Embryonic facial prominence (tissue), 1 donor: ENCODE results near the gene RAB42.
"Not testable (repeated sequence)": the region's sequence is repeated elsewhere in the genome, so short reads cannot be mapped to it uniquely, and the experiment has no call there.

ENCODE experiments used
- DNase-seq: peaks from one replicate; pipeline ENCODE4 v3.0.0-alpha.2; 2016; ENCODE audit errors: extremely low spot score

The RAB42 gene

GRCh38 chr1:28586585-28587391 is 5.3 kb upstream of the RAB42 start:
- DNase-seq = not testable (repeated sequence)

DNA sequence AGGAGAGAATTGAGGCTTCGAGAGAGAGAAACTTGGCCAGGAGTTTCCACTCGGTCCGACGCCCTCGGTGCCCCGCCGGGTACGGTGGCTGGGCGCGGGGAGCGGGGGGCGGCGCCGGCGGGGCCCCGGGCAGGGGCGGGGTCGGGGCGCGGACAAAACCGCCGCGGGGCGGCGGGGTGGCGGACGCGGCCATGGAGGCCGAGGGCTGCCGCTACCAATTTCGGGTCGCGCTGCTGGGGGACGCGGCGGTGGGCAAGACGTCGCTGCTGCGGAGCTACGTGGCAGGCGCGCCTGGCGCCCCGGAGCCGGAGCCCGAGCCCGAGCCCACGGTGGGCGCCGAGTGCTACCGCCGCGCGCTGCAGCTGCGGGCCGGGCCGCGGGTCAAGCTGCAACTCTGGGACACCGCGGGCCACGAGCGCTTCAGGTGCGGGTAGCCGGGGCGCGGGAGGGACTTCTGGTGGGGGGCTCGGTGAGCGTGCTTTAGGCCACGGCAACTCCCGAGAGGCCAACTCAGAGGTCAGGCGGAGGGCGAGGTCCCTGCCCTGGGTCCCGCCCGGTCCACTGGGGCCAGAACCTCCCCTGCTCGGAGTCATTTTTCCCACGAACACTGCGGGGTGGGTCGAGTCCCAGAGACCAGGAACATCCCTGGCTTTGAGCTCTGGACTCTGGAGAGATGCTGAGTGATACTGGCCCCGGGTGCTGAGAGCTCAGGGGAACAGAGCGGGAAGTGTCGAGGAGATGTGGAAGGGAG is 431 bp downstream of the RAB42 start:
- no peak for DNase-seq

- DNase-seq = not testable (repeated sequence)
Observed at GRCh38 chr1:28593988-28594356, 1.9 kb downstream of the RAB42 start.

GRCh38 chr1:28594686-28595411 is 2.8 kb downstream of the RAB42 start:
- DNase-seq = not testable (repeated sequence)

DNA sequence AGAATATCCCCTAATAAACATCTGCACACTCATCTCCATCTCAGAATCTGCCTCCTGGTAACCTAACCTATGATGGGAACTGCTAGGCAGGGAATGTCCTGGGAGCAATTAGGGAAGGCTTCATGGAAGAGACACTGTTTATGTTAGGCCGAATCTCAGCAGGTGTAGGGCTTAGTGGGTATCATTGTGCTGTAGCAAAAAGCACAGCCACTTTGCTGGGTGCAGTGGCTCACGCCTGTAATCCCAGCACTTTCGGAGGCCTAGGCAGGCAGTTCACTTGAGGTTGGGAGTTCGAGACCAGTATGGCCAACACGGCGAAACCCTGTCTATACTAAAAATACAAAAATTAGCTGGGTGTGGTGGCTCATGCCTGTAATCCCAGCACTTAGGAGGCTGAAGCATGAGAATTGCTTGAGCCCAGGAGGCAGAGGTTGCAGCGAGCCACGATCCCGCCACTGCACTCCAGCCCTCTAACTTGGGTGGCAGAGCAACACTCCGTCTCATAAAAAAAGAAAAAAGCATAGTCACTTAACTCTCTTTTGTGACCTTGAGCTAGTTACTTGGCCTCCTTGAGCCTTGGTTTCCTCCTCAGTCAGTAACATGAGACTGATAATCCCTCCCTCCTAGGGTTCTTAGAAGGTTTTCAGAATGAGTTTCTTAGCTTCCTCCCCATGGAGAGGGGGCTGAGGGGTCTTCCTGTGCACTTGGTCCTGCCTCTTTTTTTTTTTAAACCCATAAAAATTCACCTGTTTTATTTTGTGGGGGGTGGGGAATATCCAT is 3.5 kb downstream of the RAB42 start:
- DNase-seq = no peak

- not testable (repeated sequence) for DNase-seq
Observed at GRCh38 chr1:28596276-28596675, 4.2 kb downstream of the RAB42 start.

DNA sequence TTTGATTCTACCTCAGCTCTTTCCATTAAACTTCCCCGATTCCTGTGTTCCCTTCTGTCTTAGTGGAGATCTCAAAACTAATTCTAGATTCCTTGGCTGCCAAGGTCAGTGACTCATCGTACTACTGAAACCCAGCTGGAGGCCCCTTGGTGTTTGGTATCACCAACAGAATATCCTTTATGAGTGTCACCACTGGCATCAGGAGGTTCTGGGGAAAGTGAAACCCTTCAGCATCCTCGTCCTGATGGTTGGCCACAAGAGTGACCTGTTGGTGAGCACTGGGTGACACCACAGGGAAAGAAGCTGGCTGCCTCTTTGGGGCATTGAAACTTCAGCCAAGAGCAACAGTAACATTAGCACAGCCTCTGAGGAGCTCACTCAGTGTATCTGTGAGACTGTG is 9.6 kb downstream of the RAB42 start:
- no peak for DNase-seq

DNA sequence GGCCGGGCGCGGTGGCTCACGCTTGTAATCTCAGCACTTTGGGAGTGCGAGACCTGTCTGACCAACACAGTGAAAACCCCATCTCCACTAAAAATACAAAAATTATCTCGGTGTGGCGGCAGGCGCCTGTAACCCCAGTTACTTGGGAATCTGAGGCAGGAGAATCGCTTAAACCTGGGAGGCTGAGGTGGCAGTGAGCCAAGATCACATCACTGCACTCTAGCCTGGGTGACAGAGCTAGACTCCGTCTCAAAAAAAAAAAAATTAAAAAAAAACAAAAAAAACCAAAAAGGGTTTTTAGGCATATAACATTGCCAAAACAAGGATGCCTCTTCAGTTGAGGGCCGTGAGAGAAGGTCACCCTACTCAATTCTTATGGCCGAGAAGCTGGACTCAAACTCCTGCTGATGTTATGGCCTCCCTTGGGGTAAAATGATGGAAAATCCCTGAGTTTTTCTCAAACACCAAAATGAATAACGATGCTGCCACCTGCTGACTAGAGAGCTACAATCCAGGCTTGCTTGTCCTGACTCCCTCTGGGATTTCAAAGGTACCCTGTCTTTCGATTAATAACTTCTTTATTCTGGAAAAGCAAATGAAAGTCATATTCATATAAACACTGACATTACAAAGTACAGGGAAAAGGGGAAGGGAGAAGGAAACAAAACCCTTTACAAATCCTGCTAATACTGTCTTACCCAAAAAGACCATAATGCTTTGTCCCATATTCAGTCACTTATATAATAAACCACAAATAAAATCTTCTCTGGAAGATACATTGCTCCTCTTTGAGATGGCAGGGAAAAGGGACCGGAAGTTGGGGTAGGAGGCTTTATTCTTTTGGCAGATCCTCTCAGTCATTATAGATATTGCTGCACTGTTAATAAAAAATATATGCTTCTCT is 10.7 kb downstream of the RAB42 start:
- DNase-seq = peak; percentile 50

GRCh38 chr1:28604411-28604810 is 12.3 kb downstream of the RAB42 start:
- no peak for DNase-seq

GRCh38 chr1:28604962-28605361 is 12.9 kb downstream of the RAB42 start:
- no peak for DNase-seq

GRCh38 chr1:28606771-28607170 is 14.7 kb downstream of the RAB42 start:
- DNase-seq = no peak

DNA sequence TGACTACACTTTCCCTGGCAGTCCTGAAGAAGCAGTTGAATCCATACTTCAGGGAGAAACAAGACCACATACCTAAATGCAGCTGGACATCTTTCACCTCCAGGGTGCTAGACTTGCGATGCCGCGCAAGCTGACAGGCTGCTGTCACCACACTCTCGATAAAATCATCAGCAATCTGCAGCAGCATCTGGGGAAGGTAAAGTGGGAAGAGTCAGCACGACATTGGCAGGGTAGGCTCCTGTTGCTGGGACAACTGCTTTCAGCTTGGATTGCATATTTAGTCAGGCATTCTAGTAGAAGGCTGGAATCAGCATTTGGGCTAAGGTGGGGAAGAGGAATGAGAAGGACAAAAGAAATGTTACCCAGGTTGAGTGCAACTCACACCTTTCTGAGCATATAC is 21.1 kb downstream of the RAB42 start:
- no peak for DNase-seq

DNA sequence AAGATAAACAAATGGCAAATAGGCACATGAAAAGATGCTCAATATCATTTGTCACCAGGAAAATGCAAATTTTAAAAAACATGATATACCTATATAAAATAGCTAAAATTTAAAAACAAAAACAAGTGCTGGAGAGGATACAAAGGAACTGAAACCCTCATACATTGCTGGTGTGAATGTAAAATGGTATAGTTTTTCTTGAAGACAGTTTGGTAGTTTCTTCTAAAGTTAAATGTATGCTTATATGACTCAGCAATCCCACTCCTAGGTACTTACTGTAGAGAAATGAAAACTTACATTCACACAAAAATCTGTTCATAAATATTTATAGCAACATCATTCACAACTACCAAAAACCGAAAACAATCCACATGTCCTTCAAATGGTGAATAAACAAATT is 39.6 kb downstream of the RAB42 start:
- no peak for DNase-seq

GRCh38 chr1:28632560-28632959 is 40.5 kb downstream of the RAB42 start:
- no peak for DNase-seq

DNA sequence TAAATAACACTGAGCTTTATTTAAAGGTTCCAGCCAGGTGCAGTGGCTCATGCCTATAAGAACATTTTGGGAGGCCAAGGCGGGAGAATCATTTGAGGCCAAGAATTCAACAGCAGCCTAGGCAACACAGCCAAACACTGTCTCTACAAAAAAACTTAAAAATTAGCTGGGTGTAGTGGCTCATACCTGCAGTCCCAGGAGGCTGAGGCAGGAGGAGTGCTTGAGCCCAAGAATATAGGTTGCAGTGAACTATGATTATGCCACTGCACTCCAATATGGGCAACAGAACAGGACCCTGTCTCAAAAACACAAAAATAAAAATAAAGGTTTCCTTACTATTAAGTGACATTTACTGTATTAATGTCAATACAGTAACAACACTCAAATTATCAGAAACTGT is 48.7 kb downstream of the RAB42 start:
- no peak for DNase-seq

DNA sequence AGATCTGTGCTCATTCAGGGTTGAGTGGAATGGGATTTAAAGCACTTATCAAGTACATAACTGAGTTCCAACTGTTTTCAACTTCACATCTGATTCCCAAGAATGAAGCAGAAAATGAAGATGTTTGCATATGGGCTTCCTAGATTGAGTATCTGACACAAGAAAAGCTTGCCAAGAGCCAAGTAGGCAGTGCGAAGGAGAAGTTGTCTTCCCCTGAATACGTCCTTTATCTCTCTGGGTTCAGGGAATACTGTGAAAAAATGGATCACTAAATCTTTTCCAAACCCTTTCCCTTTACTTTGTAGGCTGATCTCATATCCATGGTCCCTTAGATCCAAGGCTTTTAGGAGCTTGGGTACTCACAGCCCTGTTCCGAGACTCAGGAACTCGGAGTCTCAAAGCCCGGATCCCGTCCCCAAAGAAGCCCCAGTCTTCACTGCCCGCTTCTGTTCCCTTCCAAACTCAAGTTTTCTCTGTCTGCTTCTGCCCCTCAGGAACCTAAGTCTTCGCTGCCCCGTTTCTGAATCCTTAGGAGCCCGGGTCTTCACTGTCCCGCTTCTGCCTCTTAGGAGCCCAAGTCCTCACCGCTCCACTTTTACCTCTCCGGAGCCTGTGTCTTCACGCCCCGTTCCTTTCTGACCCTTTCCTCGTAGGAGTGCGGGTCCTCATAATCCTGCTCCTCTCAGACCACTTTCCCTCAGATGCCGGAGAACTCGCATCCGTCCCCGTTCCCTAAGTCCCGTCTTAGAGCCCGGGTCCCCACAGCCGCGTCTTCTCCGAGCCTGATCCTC is 50.2 kb downstream of the RAB42 start:
- peak; percentile 7 for DNase-seq

GRCh38 chr1:28642847-28643635 is 51.0 kb downstream of the RAB42 start, which contains the start of gene TAF12:
Gene TAF12, minus strand, starts transcription at chr1:28643067. Its CDS starts 20,986 bp downstream, at chr1:28622081.
- peak; percentile 92 for DNase-seq

DNA sequence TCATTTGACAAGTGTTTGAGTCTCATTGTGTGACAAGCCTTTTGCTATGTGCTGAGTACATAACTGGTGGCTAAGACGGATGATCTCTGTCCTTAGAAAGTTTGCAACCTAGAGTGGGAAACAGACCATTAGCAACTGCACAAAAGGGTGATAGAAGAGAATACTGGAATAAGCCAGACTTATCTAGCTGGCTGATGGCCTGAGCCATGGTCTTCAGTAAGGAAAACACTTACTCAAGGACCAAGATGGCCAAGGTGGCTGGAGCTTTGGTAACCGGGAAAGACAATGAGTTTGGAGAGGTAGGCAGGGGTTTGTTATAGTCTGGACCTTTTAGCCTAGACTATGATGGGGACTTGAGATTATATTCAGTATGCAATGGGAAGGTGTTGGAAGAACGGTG is 52.4 kb downstream of the RAB42 start:
- no peak for DNase-seq
